Right lung (tissue), 10 donors: ENCODE results near the gene TMEM35B. TPM values are rescaled to one million over a fixed set of nuclear protein-coding genes. Genes with fewer than 3 reads are reported as not detected.
A peak's percentile ranks its signal among the peaks of the same experiment; 100 is the strongest.
"Not testable (repeated sequence)": the region's sequence is repeated elsewhere in the genome, so short reads cannot be mapped to it uniquely, and the experiment has no call there.

Source experiments
- DNase-seq, 2 donors: peaks; one replicate each; pipeline ENCODE4 v3.0.0-alpha.2; 2013
- long read RNA-seq, 8 donors: transcript quantifications; one replicate each; lab custom pipeline, GENCODE V29; 2026
- polyA plus RNA-seq, 5 donors: library from polyadenylated mRNA; unstranded; fragments of 120-200 nt; gene quantifications; one replicate each; pipeline versions ENCODE4 v1.2.1 to v1.2.3, GENCODE V29; 2013; ENCODE audit warnings: inconsistent platforms in 1 of 5, low replicate concordance in 1 of 5; ENCODE audit not compliant: insufficient read length in 5 of 5, insufficient read depth in 1 of 5

The TMEM35B gene
- 10 to 100 TPM; 26.7 to 40.3 (median 31.5) TPM for polyA plus RNA-seq
- long read RNA-seq, donor 1, transcript TMEM35B-201 (3 exons, 922 nt): major isoform, 42 of 60 reads
- long read RNA-seq, donor 1, partial matches to known transcripts: 18 of 60 reads
- long read RNA-seq, donor 1, other reads (novel, unspliced or antisense): 0 of 60 reads
- long read RNA-seq, donor 2, transcript TMEM35B-201 (3 exons, 922 nt): major isoform, 26 of 43 reads
- long read RNA-seq, donor 2, partial matches to known transcripts: 17 of 43 reads
- long read RNA-seq, donor 2, other reads (novel, unspliced or antisense): 0 of 43 reads
- long read RNA-seq, donor 3, transcript TMEM35B-201 (3 exons, 922 nt): major isoform, 47 of 62 reads
- long read RNA-seq, donor 3, partial matches to known transcripts: 15 of 62 reads
- long read RNA-seq, donor 3, other reads (novel, unspliced or antisense): 0 of 62 reads
- long read RNA-seq, donor 4, transcript TMEM35B-201 (3 exons, 922 nt): major isoform, 13 of 28 reads
- long read RNA-seq, donor 4, partial matches to known transcripts: 15 of 28 reads
- long read RNA-seq, donor 4, other reads (novel, unspliced or antisense): 0 of 28 reads
- long read RNA-seq, donor 5, transcript TMEM35B-201 (3 exons, 922 nt): major isoform, 74 of 96 reads
- long read RNA-seq, donor 5, partial matches to known transcripts: 22 of 96 reads
- long read RNA-seq, donor 5, other reads (novel, unspliced or antisense): 0 of 96 reads
- long read RNA-seq, donor 6, transcript TMEM35B-201 (3 exons, 922 nt): major isoform, 58 of 78 reads
- long read RNA-seq, donor 6, partial matches to known transcripts: 20 of 78 reads
- long read RNA-seq, donor 6, other reads (novel, unspliced or antisense): 0 of 78 reads
- long read RNA-seq, donor 7, transcript TMEM35B-201 (3 exons, 922 nt): major isoform, 46 of 60 reads
- long read RNA-seq, donor 7, partial matches to known transcripts: 14 of 60 reads
- long read RNA-seq, donor 7, other reads (novel, unspliced or antisense): 0 of 60 reads
- long read RNA-seq, donor 8, transcript TMEM35B-201 (3 exons, 922 nt): major isoform, 14 of 14 reads
- long read RNA-seq, donor 8, partial matches to known transcripts: 0 of 14 reads
- long read RNA-seq, donor 8, other reads (novel, unspliced or antisense): 0 of 14 reads

- DNase-seq: peak; percentile 53 to 59
Observed at GRCh38 chr1:34984793-34985608, at the start of gene TMEM35B. Gene TMEM35B (minus strand): TSS chr1:34985347. CDS start chr1:34985305, 42 bp downstream.

GRCh38 chr1:35033346-35033745, 48.2 kb upstream of the TMEM35B start:
- DNase-seq: no peak

- DNase-seq: no peak
Observed at GRCh38 chr1:35032384-35032739, 47.2 kb upstream of the TMEM35B start.

GRCh38 chr1:35030756-35031446, 45.8 kb upstream of the TMEM35B start:
- DNase-seq: peak; percentile 15 to 17

- DNase-seq: no peak
Observed at GRCh38 chr1:35030338-35030737, 45.2 kb upstream of the TMEM35B start.

GRCh38 chr1:35029761-35030160, 44.6 kb upstream of the TMEM35B start:
- DNase-seq: no peak

GRCh38 chr1:35016406-35016805, 31.3 kb upstream of the TMEM35B start:
- DNase-seq: no peak

GRCh38 chr1:35014486-35014885, 29.3 kb upstream of the TMEM35B start:
- DNase-seq: no peak

- DNase-seq: no peak
Observed at GRCh38 chr1:35005711-35006110, 20.6 kb upstream of the TMEM35B start.

- DNase-seq: no peak
Observed at GRCh38 chr1:35001743-35002142, 16.6 kb upstream of the TMEM35B start.

- DNase-seq: no peak
Observed at GRCh38 chr1:34994878-34995277, 9.7 kb upstream of the TMEM35B start.

GRCh38 chr1:34988581-34988980, 3.4 kb upstream of the TMEM35B start:
- DNase-seq: no peak

GRCh38 chr1:34988147-34988546, 3.0 kb upstream of the TMEM35B start:
- no peak for DNase-seq

GRCh38 chr1:34987018-34987417, 1.9 kb upstream of the TMEM35B start:
- no peak for DNase-seq

GRCh38 chr1:34985609-34985904, 410 bp upstream of the TMEM35B start:
- not testable (repeated sequence) for DNase-seq

- peak; percentile 7 to 49 for DNase-seq
Observed at GRCh38 chr1:34984435-34984792, 733 bp downstream of the TMEM35B start.

- DNase-seq: peak; percentile 13 to 20
Observed at GRCh38 chr1:34983700-34984355, 1.3 kb downstream of the TMEM35B start.

GRCh38 chr1:34982820-34983376, 2.2 kb downstream of the TMEM35B start:
- no peak for DNase-seq

- no peak for DNase-seq
Observed at GRCh38 chr1:34980715-34981114, 4.4 kb downstream of the TMEM35B start.

GRCh38 chr1:34978921-34979320, 6.2 kb downstream of the TMEM35B start:
- DNase-seq: no peak
